ENCODE measurements around the gene ZFP2.

Gene ZFP2

DNA sequence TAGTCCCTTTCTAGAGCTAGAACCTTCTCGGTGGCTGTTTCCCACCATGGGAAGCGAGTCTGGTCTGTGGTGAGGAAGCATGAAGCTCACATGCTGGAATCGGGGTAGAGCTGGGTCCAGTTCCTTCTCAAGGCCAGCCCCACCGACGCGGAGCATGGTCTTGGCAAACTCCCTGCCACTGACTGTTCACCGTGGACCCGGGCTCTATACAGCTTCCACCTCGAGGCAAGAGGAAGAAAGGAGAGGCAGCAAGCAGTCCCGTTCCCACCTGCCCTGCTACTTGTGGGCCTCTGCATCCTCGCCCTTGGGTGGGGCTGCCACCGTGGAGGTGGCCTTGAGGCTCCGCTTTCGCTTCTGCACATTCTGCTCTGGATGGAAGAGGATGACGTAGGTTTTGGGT is 85.7 kb downstream of the ZFP2 start:
- DNase-seq (ENCODE audit: low spot score), result no peak
